Gastrocnemius medialis (tissue), 4 donors: ENCODE results near the gene MUC15. TPM values are rescaled to one million over a fixed set of nuclear protein-coding genes. Genes with fewer than 3 reads are reported as not detected.

ENCODE experiments used
- ATAC-seq, 2 donors: fragments of 150-250 bp; one replicate each; pipeline ENCODE4 v1.9.1; 2016
- DNase-seq, 2 donors: peaks; one replicate each; pipeline ENCODE4 v3.0.0-alpha.2; 2019
- H3K27ac ChIP-seq, 4 donors: fragments of 200-600 bp; sonication (generic); 1 replicate in 1 of 4; 2 replicates in 3 of 4; pipeline ENCODE4 v1.5.1; 2016 to 2018; ENCODE audit warnings: mild to moderate bottlenecking in 2 of 4, moderate library complexity in 1 of 4
- H3K27me3 ChIP-seq, 3 donors: fragments of 200-600 bp; sonication (generic) in 2 of 3; 1 replicate in 1 of 3; 2 replicates in 2 of 3; pipeline versions ENCODE4 v1.5.1 to v1.6.0; 2016 to 2019; ENCODE audit warnings: mild to moderate bottlenecking in 1 of 3, moderate library complexity in 1 of 3
- H3K36me3 ChIP-seq, 2 donors: fragments of 200-600 bp; sonication (generic) in 1 of 2; one replicate each; pipeline ENCODE4 v1.5.1; 2017 to 2018
- H3K4me1 ChIP-seq, 2 donors: fragments of 200-600 bp; sonication (generic) in 1 of 2; one replicate each; pipeline ENCODE4 v1.5.1; 2016 to 2017; ENCODE audit warnings: mild to moderate bottlenecking in 2 of 2
- H3K4me3 ChIP-seq, 4 donors: fragments of 200-600 bp; sonication (generic) in 3 of 4; 1 replicate in 1 of 4; 2 replicates in 3 of 4; pipeline ENCODE4 v1.5.1; 2016 to 2019; ENCODE audit warnings: mild to moderate bottlenecking in 2 of 4
- H3K9me3 ChIP-seq, 3 donors: fragments of 200-600 bp; sonication (generic) in 2 of 3; 1 replicate in 1 of 3; 2 replicates in 2 of 3; pipeline ENCODE4 v1.5.1; 2016 to 2019
- CTCF ChIP-seq, 5 experiments: fragments of 450-650 bp in 3 of 5; fragments of 200-600 bp in 2 of 5; sonication (generic) in 2 of 5; IDR thresholded peaks in 4 of 5; conservative IDR thresholded peaks in 1 of 5; 1 replicate in 4 of 5; 2 replicates in 1 of 5; pipeline ENCODE4 v1.5.1; 2016 to 2019; ENCODE audit warnings: antibody characterized with exemption in 5 of 5, mild to moderate bottlenecking in 3 of 5, moderate library complexity in 3 of 5
- POLR2A ChIP-seq, 2 donors: fragments of 450-650 bp; IDR thresholded peaks; one replicate each; pipeline ENCODE4 v1.6.1; 2017; ENCODE audit warnings: antibody characterized with exemption in 2 of 2, mild to moderate bottlenecking in 2 of 2, moderate library complexity in 2 of 2
- in situ Hi-C, 4 donors: fragments of 200-750 bp; cut with MboI; loops; one replicate each; pipeline versions ENCODE4 v1.15.0 to v1.8.0; 2017; ENCODE audit warnings: low sequenced_read_pairs in 4 of 4
- intact Hi-C: fragments of 100-400 bp; cut with DNase I; formaldehyde crosslinking; loops from one replicate; pipeline ENCODE4 v1.15.1; 2023; ENCODE audit warnings: low total_unique reads
- total RNA-seq, 4 donors: library from RNA; depleted of rRNA; stranded (reverse); fragments of >200 nt; gene quantifications; one replicate each; pipeline versions ENCODE4 v1.1.0 to v1.2.3, GENCODE V29; 2016

The MUC15 gene
- total RNA-seq, 4 donors from 2014 or later, result not detected

GRCh38 chr11:26587073-26587472 is 15.0 kb upstream of the MUC15 start:
- Histone ChIP-seq H3K4me1 (no peaks in the 10 kb centered on the region), H3K4me3 (no peak overlapping the region), H3K27me3 (no peaks in the 10 kb centered on the region), H3K36me3 (no peaks in the 10 kb centered on the region), H3K27ac (no peak overlapping the region), H3K9me3 (no peaks in the 10 kb centered on the region)
- intact Hi-C loops (no loop called here), in situ Hi-C loops (no loop called here)
- ATAC-seq (no peak), DNase-seq (no peak)
- no peak for TF ChIP-seq CTCF (IDR thresholded peaks at IDR 0.05 in 4 of 5, conservative IDR thresholded peaks at IDR 0.05 in 1 of 5)
- TF ChIP-seq POLR2A (IDR thresholded peaks at IDR 0.05), result no peak

- TF ChIP-seq CTCF (IDR thresholded peaks at IDR 0.05 in 4 of 5, conservative IDR thresholded peaks at IDR 0.05 in 1 of 5), result no peak
- TF ChIP-seq POLR2A (IDR thresholded peaks at IDR 0.05), result no peak
- intact Hi-C loops (no loop called here), in situ Hi-C loops (no loop called here)
- no peaks in the 10 kb centered on the region for H3K27me3 ChIP-seq
- no peak overlapping the region for H3K27ac ChIP-seq
- DNase-seq (no peak), ATAC-seq (no peak)
- H3K4me3 ChIP-seq, result no peak overlapping the region
- H3K4me1 ChIP-seq, result no peaks in the 10 kb centered on the region
- no peaks in the 10 kb centered on the region for H3K36me3 ChIP-seq
- no peaks in the 10 kb centered on the region for H3K9me3 ChIP-seq
These were observed 12.8 kb upstream of the MUC15 start for GRCh38 chr11:26584818-26585217.

- DNase-seq (no peak), ATAC-seq (no peak)
- in situ Hi-C loops (no loop called here), intact Hi-C loops (no loop called here)
- Histone ChIP-seq H3K27me3 (no peaks in the 10 kb centered on the region), H3K27ac (no peak overlapping the region), H3K4me3 (no peak overlapping the region), H3K9me3 (no peaks in the 10 kb centered on the region), H3K36me3 (no peaks in the 10 kb centered on the region), H3K4me1 (no peaks in the 10 kb centered on the region)
- TF ChIP-seq CTCF (IDR thresholded peaks at IDR 0.05 in 4 of 5, conservative IDR thresholded peaks at IDR 0.05 in 1 of 5), result no peak
- no peak for TF ChIP-seq POLR2A (IDR thresholded peaks at IDR 0.05)
These were observed 11.5 kb upstream of the MUC15 start for GRCh38 chr11:26583550-26583949.

- intact Hi-C loops (no loop called here), in situ Hi-C loops (no loop called here)
- Histone ChIP-seq H3K36me3 (no peaks in the 10 kb centered on the region), H3K4me3 (no peak overlapping the region), H3K27me3 (no peaks in the 10 kb centered on the region), H3K27ac (no peak overlapping the region), H3K9me3 (no peaks in the 10 kb centered on the region), H3K4me1 (no peaks in the 10 kb centered on the region)
- no peak for TF ChIP-seq CTCF (IDR thresholded peaks at IDR 0.05 in 4 of 5, conservative IDR thresholded peaks at IDR 0.05 in 1 of 5)
- TF ChIP-seq POLR2A (IDR thresholded peaks at IDR 0.05), result no peak
- DNase-seq, result no peak
- ATAC-seq, result no peak
These were observed 8.9 kb upstream of the MUC15 start for GRCh38 chr11:26580929-26581328.

- Histone ChIP-seq H3K36me3 (no peaks in the 10 kb centered on the region), H3K4me1 (no peaks in the 10 kb centered on the region), H3K4me3 (no peak overlapping the region), H3K27me3 (no peaks in the 10 kb centered on the region), H3K27ac (no peak overlapping the region), H3K9me3 (no peaks in the 10 kb centered on the region)
- DNase-seq (no peak), ATAC-seq (no peak)
- in situ Hi-C loops, result no loop called here
- TF ChIP-seq POLR2A (IDR thresholded peaks at IDR 0.05) (no peak), CTCF (IDR thresholded peaks at IDR 0.05 in 4 of 5, conservative IDR thresholded peaks at IDR 0.05 in 1 of 5) (no peak)
- intact Hi-C loops, result no loop called here
These were observed 7.6 kb upstream of the MUC15 start for GRCh38 chr11:26579683-26580082.
